IPS-11a (cell line): Measurements from ENCODE around the gene CCDC192.

Experiments
- H3K4me3 ChIP-seq: one replicate; pipeline ENCODE4 v1.5.1; 2013; ENCODE audit warnings: low read depth, low read length, control low read depth

CCDC192 gene

DNA sequence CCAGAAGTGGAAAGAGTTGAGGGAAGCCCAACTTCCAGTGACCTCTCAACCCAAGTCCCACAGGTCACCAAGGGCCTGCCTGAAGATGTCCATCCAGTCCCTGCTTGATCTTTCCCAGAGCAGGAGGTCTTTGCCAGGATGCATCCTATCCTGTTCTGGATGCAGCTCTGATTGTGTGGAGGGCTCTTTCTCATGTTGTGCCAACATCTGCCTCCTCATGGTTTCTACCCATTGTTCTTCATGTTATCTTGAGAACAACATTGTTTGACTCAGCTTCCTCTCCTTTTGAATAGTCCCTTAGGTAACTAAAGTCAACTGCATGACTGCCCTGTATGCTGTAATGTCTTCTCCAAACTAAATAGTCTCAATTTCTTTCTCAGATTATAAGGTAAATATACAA lies 169.3 kb downstream of the CCDC192 start:
- H3K4me3 ChIP-seq, result no peak overlapping the region

GRCh38 chr5:127875235-127876021 lies 172.2 kb downstream of the CCDC192 start:
- no peak overlapping the region for H3K4me3 ChIP-seq

- H3K4me3 ChIP-seq, result no peak overlapping the region
Observed at GRCh38 chr5:127876384-127876783, 173.2 kb downstream of the CCDC192 start.

- no peak overlapping the region for H3K4me3 ChIP-seq
Observed at GRCh38 chr5:127878174-127878750, 175.1 kb downstream of the CCDC192 start.

GRCh38 chr5:127884416-127884815 lies 181.2 kb downstream of the CCDC192 start:
- no peak overlapping the region for H3K4me3 ChIP-seq

GRCh38 chr5:127885176-127885575 lies 182.0 kb downstream of the CCDC192 start:
- no peak overlapping the region for H3K4me3 ChIP-seq

DNA sequence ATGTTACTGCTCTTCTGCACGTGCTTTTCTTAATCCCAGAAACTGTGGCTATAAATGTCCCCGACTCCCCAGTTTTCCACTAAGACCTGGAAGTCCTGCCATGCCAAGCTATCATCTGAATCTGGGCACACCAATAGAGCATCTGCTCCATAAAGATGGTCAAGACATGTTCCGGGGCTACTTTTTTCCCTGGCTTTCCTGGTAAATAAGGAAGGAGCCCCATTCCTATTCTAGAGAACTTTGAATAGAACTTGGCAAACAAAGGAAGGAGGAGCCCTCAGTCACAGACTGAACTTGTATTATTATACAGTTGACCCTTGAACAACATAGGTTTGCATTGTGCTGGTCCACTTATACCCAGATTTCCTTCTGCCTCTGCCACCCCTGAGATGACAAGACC lies 182.9 kb downstream of the CCDC192 start:
- no peak overlapping the region for H3K4me3 ChIP-seq

- H3K4me3 ChIP-seq, result no peak overlapping the region
Observed at GRCh38 chr5:127887282-127887681, 184.1 kb downstream of the CCDC192 start.

DNA sequence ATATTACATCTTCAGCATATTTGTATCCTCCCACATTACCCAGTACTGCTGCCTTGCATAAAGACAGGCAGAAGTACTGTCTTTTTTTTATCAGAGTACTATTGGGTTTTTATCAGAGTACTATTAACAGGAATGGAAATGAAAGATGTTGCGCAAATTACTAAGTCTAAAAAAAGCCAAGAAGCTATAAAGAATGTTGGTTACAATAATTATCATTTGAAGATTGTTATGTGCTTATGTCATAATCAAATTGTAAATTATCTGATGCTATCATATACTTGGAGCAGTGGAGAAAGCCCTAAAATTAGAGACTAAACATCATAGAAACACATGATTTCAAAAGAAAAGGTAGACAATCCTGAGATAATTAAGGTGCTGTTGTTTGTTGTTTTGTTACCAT lies 188.8 kb downstream of the CCDC192 start:
- no peak overlapping the region for H3K4me3 ChIP-seq

- H3K4me3 ChIP-seq, result no peak overlapping the region
Observed at GRCh38 chr5:127892467-127893207, 189.4 kb downstream of the CCDC192 start.

DNA sequence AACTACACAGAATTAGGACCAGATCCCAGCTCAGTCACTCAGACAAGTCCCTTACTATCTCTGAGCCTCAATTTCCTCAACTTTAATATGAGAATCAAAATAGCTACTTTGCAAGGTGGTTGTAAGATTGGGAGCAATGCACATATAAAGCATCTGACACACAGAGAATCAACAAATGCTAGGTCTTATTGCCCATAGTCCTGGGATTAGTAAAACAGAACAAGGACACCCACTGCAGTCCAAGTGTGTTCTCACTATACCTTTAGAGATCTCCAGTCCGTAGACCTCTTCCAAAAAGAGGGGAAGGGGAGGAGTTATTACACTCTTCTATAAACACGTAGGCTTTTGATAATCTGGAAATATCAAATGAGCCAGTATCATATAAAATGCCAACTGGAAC lies 190.0 kb downstream of the CCDC192 start:
- H3K4me3 ChIP-seq, result no peak overlapping the region

DNA sequence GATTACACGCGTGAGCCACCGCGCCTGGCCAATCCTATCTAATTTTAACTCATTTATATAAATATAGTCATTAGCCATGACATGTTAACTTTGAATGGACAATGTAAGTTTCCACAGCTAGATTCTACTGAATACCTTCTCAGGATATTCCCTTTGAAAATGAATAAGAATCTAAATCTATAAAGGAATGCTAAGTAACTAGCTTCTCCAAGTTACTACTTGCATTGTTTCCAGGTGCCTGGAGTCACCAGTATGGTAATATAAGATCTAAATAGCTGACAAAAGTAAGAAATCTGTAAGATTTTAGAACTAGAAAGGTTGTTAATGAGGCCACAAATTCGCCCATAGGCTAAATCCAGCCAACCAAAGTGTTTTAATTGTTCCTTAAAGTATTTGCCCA lies 191.3 kb downstream of the CCDC192 start:
- H3K4me3 ChIP-seq, result no peak overlapping the region

- no peak overlapping the region for H3K4me3 ChIP-seq
Observed at GRCh38 chr5:127898551-127899213, 195.5 kb downstream of the CCDC192 start.

- H3K4me3 ChIP-seq, result no peak overlapping the region
Observed at GRCh38 chr5:127899214-127899610, 196.0 kb downstream of the CCDC192 start.

DNA sequence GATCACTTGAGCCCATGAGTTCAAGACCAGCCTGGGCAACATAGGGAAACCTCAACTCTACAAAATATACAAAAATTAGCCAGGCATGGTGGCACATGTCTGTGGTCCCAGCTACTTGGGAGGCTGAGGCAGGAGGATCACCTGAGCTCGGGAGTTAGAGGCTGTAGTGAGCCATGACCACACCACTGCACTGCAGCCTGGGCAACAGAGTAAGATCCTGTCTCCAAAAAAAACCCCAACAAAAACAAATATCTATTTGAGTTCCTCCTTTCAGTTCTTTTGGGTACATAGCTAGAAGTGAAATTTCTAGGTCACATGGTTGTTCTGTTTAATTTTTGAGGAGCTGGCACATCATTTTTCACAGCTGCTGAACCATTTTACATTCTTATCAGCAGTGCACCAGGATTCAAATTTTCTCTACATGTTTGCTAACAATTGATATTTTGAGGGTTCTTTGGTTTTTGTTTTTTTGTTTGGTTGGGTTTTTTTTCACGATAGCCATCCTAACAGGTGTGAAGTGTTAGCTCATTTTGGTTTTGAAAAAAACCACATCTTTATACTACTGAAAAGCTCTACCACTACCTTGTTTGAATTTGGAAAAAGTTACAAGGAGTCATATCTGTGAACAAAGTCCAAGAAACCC lies 203.5 kb downstream of the CCDC192 start:
- no peak overlapping the region for H3K4me3 ChIP-seq

DNA sequence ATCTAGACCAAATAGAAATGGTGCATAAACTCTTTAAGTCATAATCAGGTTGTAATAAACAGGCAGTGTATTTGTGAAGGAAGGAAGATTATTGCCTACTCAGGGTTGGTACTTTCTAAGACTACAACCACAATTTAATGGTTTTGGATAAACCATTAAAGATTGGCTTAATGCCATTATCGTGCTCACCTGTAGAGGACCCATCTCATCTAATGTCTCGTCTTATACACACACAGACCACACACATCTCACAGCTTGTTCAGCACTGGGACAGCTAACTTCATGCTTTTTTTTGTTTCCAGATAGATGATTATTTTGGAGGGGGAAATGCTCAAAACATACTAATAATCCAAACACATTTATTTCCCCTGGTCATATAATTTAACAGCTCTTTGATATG lies 204.7 kb downstream of the CCDC192 start:
- H3K4me3 ChIP-seq, result no peak overlapping the region

- no peak overlapping the region for H3K4me3 ChIP-seq
Observed at GRCh38 chr5:127909066-127909465, 205.9 kb downstream of the CCDC192 start.

DNA sequence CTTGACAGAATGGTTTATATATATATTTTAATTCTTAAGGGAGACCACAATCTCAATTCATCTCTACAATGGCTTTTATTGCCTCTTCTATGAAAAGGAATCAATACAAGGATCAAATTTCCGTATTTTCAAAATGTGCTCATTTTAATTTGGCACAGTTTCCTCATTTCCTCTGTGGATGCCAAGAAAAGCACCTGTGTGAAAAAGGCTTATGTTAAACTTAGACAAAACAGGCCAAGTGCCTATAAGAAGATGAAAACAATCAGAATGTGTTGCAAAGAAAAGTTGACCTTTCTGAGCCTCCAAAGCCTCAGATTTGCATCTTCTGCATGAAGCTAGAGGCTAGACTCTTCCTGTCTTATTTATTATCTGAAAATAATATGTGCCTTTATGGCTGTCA lies 206.6 kb downstream of the CCDC192 start:
- H3K4me3 ChIP-seq, result no peak overlapping the region

DNA sequence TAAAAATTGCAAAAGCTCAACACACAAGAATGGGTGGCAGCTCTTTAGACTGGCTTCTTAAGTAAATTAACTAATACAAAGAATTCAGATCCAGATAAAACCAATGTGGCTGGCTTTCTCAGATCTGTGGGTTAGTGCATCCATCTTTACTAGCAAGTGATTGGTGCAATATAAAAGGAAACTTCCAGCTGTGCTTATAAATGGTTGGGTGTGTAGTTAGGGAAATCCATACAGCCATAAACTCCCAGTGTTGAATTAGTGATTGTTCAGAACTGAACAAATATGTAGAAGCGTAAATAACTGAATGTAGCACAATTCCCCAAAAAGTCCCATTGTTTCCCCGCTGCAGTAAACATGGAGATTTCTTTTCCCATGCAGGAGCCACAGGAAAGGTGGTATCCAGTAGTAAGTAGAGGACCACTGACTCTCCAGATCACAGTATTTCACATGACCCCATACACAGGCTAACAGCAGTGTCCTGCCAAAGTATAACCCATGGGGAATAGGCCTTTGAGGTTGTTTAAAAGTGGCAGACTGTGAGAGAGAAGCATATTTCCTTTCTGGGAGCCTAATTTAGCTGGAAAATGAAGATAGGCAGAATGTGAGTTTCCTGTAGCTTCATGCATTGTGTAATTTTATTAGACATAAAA lies 207.2 kb downstream of the CCDC192 start:
- H3K4me3 ChIP-seq, result no peak overlapping the region

GRCh38 chr5:127911619-127912018 lies 208.4 kb downstream of the CCDC192 start:
- H3K4me3 ChIP-seq, result no peak overlapping the region

DNA sequence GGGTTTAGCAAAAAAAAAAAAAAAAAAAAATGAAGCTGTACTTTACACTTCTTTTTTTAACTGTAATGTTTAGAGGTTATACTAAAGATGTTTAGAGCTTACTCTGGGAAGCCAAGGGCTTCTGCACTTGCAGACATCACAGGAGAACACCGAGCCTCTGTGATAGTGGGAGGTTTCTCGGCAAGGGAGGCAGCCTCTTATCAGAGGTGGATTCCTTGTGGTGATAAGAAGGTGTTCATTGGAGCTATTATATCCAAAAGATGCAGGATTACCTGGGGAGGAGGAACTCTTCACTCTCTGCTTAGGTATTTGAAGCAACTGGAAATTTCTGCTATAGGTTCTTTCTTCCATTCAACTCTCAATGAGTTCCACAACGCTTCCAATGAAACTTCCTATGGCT lies 209.2 kb downstream of the CCDC192 start:
- H3K4me3 ChIP-seq, result no peak overlapping the region
